ENCODE data around the gene LYSET.
"Not testable (repeated sequence)": the region's sequence is repeated elsewhere in the genome, so short reads cannot be mapped to it uniquely, and the experiment has no call there.

Gene LYSET

GRCh38 chr14:93155667-93156066, 29.4 kb upstream of the LYSET start:
- no peak overlapping the region for H3K4me3 ChIP-seq (replicated peaks; ENCODE audit: low read depth, low read length)
- no peak for TF ChIP-seq CTCF (IDR thresholded peaks at IDR 0.05; ENCODE audit: insufficient read depth, low read length, poor library complexity, severe bottlenecking)
- no peak for DNase-seq (ENCODE audit: extremely low read depth, insufficient read length)
- no peaks in the 10 kb centered on the region for H3K36me3 ChIP-seq (ENCODE audit: control insufficient read depth, insufficient read depth, low read length)
- no peaks in the 10 kb centered on the region for H3K27me3 ChIP-seq (replicated peaks; ENCODE audit: control insufficient read depth, insufficient read depth, low read length)

GRCh38 chr14:93156693-93157369, 28.3 kb upstream of the LYSET start:
- no peaks in the 10 kb centered on the region for H3K36me3 ChIP-seq (ENCODE audit: control insufficient read depth, insufficient read depth, low read length)
- no peak for DNase-seq (ENCODE audit: extremely low read depth, insufficient read length)
- H3K4me3 ChIP-seq (replicated peaks; ENCODE audit: low read depth, low read length), result no peak overlapping the region
- H3K27me3 ChIP-seq (replicated peaks; ENCODE audit: control insufficient read depth, insufficient read depth, low read length), result no peaks in the 10 kb centered on the region
- TF ChIP-seq CTCF (IDR thresholded peaks at IDR 0.05; ENCODE audit: insufficient read depth, low read length, poor library complexity, severe bottlenecking), result no peak

GRCh38 chr14:93158349-93158748, 26.8 kb upstream of the LYSET start:
- not testable (repeated sequence) for DNase-seq (ENCODE audit: extremely low read depth, insufficient read length); H3K4me3 ChIP-seq (replicated peaks; ENCODE audit: low read depth, low read length); H3K27me3 ChIP-seq (replicated peaks; ENCODE audit: control insufficient read depth, insufficient read depth, low read length); H3K36me3 ChIP-seq (ENCODE audit: control insufficient read depth, insufficient read depth, low read length)

GRCh38 chr14:93159625-93160352, 25.3 kb upstream of the LYSET start:
- not testable (repeated sequence) for H3K4me3 ChIP-seq (replicated peaks; ENCODE audit: low read depth, low read length); H3K27me3 ChIP-seq (replicated peaks; ENCODE audit: control insufficient read depth, insufficient read depth, low read length); DNase-seq (ENCODE audit: extremely low read depth, insufficient read length); H3K36me3 ChIP-seq (ENCODE audit: control insufficient read depth, insufficient read depth, low read length)

GRCh38 chr14:93160353-93160801, 24.7 kb upstream of the LYSET start:
- no peaks in the 10 kb centered on the region for H3K27me3 ChIP-seq (replicated peaks; ENCODE audit: control insufficient read depth, insufficient read depth, low read length)
- H3K4me3 ChIP-seq (replicated peaks; ENCODE audit: low read depth, low read length), result no peak overlapping the region
- no peak for DNase-seq (ENCODE audit: extremely low read depth, insufficient read length)
- no peaks in the 10 kb centered on the region for H3K36me3 ChIP-seq (ENCODE audit: control insufficient read depth, insufficient read depth, low read length)
- TF ChIP-seq CTCF (IDR thresholded peaks at IDR 0.05; ENCODE audit: insufficient read depth, low read length, poor library complexity, severe bottlenecking), result peak; percentile 39

- H3K4me3 ChIP-seq (replicated peaks; ENCODE audit: low read depth, low read length), result no peak overlapping the region
- no peak for DNase-seq (ENCODE audit: extremely low read depth, insufficient read length)
- H3K27me3 ChIP-seq (replicated peaks; ENCODE audit: control insufficient read depth, insufficient read depth, low read length), result no peaks in the 10 kb centered on the region
- no peak for TF ChIP-seq CTCF (IDR thresholded peaks at IDR 0.05; ENCODE audit: insufficient read depth, low read length, poor library complexity, severe bottlenecking)
- no peaks in the 10 kb centered on the region for H3K36me3 ChIP-seq (ENCODE audit: control insufficient read depth, insufficient read depth, low read length)
These were observed 23.6 kb upstream of the LYSET start for GRCh38 chr14:93161411-93161940.
